Fibroblast of lung (primary cell): ENCODE results near the gene SRCAP.

Source experiments
- CTCF ChIP-seq, 2 donors: IDR thresholded peaks in 1 of 2; conservative IDR thresholded peaks in 1 of 2; 1 replicate in 1 of 2; 2 replicates in 1 of 2; pipeline ENCODE4 v1.5.1; 2011 to 2012; ENCODE audit warnings: low read length in 2 of 2, control low read depth in 1 of 2, inconsistent platforms in 1 of 2, low read depth in 1 of 2, mild to moderate bottlenecking in 1 of 2
- EZH2 ChIP-seq: IDR thresholded peaks from 2 replicates; pipeline ENCODE4 v1.5.1; 2012; ENCODE audit warnings: low read length, control low read depth, mild to moderate bottlenecking; ENCODE audit errors: missing control alignments

- no peak for TF ChIP-seq CTCF (conservative IDR thresholded peaks at IDR 0.05 in 1 of 2, IDR thresholded peaks at IDR 0.05 in 1 of 2; ENCODE audit: low read depth in 1 of 2, low read length in 2 of 2)
- no peak for TF ChIP-seq EZH2
These were observed 6.4 kb upstream of the SRCAP start for GRCh38 chr16:30692396-30693064.
